Epithelial cell of proximal tubule (primary cell): ENCODE results near the gene TIMM9. TPM values are rescaled to one million over a fixed set of nuclear protein-coding genes. Genes with fewer than 3 reads are reported as not detected.

ENCODE experiments used
- DNase-seq: peaks from one replicate; pipeline ENCODE4 v3.0.0-alpha.2; 2011; ENCODE audit warnings: low read depth
- H3K4me3 ChIP-seq: 2 replicates; pipeline ENCODE4 v1.5.1; 2011; ENCODE audit warnings: low read depth, mild to moderate bottlenecking, low read length
- total RNA-seq: library from RNA; depleted of rRNA; stranded (reverse); fragments of >200 nt; gene quantifications from 2 replicates; pipeline ENCODE4 v1.2.3, GENCODE V29; 2015
- TF ChIP-seq, protein P1 (sequence below): conservative IDR thresholded peaks from 2 replicates; pipeline ENCODE4 v1.5.1; 2012; ENCODE audit warnings: low read depth, mild to moderate bottlenecking, low read length

TIMM9 gene, protein sequence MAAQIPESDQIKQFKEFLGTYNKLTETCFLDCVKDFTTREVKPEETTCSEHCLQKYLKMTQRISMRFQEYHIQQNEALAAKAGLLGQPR
- total RNA-seq = 61.6 and 69.5 TPM in 2 replicates

DNA sequence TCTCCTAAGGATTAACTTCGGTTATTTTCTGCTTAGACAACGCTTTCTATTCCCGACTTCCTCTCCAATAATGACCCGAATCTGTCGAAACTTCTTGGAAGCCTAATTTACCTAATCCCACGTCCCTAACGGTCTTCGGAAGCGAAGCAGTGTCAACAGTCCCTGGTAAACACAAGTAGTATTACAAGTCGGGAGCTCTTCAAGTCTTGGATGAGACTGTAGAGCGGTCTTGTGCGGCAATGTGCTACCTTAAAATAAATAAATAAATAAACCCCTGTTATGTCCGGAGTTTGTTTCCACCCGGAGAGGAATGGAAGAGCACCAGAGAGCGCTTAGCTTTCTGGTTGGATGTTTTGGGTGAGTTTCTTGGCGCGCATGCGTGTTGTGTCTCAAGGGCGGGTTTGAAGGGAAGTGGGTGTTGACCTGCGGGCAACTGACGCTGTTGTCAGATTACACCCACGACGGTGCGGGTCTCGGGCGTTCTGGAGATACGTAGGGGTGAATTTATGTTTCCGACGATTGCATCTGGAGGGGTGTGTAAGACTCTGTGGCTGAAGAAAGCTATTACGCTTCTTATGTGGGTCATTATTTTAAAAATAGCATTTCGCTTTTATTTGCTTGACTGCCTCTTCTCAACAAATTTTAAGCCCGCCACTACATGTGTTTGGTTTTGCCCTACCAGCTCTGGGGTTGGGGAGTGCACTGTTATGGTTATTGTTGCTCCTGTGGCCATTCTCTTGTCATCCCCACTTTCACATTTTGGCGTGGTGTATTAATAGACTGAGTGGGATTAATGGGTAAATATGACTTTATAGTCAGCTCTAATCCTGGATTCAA is at the start of gene TIMM9, which contains the start of gene KIAA0586:
Gene TIMM9 (minus strand): TSS at position 251 of the 837 bp plus-strand sequence. CDS start 15,586 bp downstream, outside the sequence.
Gene KIAA0586 (plus strand): TSS at position 439 of the 837 bp plus-strand sequence. CDS start 546 bp downstream, outside the sequence.
- DNase-seq = peak; percentile 94
- TF ChIP-seq, protein P1, sequence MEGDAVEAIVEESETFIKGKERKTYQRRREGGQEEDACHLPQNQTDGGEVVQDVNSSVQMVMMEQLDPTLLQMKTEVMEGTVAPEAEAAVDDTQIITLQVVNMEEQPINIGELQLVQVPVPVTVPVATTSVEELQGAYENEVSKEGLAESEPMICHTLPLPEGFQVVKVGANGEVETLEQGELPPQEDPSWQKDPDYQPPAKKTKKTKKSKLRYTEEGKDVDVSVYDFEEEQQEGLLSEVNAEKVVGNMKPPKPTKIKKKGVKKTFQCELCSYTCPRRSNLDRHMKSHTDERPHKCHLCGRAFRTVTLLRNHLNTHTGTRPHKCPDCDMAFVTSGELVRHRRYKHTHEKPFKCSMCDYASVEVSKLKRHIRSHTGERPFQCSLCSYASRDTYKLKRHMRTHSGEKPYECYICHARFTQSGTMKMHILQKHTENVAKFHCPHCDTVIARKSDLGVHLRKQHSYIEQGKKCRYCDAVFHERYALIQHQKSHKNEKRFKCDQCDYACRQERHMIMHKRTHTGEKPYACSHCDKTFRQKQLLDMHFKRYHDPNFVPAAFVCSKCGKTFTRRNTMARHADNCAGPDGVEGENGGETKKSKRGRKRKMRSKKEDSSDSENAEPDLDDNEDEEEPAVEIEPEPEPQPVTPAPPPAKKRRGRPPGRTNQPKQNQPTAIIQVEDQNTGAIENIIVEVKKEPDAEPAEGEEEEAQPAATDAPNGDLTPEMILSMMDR = no peak
- H3K4me3 ChIP-seq = peak within 1 kb of the TSS; percentile 92

- TF ChIP-seq, protein P1 = no peak
- no peak overlapping the region for H3K4me3 ChIP-seq
- no peak for DNase-seq
Measured at GRCh38 chr14:58476320-58476719, 49.0 kb upstream of the TIMM9 start.

DNA sequence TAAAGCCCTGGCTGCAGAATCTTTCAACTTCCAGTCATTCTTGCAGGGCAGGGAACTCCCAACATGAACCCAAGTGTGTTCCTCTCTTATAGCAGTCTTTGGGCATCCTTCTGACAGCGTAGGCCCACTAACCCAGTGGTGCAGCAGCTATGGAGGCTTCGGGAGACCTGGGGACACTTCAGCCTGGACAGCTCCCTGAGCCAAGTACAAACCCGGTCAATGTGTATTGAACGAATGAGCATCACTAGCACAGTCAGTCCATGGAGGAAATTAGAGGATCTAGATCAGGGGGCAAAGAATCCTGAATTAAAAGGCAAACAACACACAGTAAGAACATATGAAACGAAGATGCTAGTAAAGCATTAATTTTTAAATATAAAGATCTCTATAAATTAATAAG is 42.0 kb upstream of the TIMM9 start:
- DNase-seq = no peak
- TF ChIP-seq, protein P1 = no peak
- H3K4me3 ChIP-seq = no peak overlapping the region

GRCh38 chr14:58467575-58467974 is 40.2 kb upstream of the TIMM9 start:
- H3K4me3 ChIP-seq = no peak overlapping the region
- TF ChIP-seq, protein P1 = no peak
- DNase-seq = no peak

DNA sequence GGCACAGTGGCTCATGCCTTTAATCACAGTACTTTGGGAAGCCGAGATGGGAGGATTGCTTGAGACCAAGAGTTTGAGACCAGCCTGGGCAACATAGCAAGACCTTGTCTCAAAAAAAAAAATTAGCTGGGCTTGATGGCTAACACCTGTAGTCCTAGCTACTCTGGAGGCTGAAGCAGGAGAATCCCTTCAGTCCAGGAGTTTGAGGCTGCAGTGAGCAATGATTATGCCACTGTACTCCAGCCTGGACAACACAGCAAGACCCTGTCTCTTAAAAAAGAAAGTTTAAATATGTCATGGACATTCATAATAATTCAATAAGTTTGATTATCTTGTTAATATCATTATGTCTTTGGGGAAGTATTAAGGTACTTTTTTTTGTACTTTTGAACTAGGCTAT is 39.1 kb upstream of the TIMM9 start:
- TF ChIP-seq, protein P1 = no peak
- H3K4me3 ChIP-seq = no peak overlapping the region
- no peak for DNase-seq

DNA sequence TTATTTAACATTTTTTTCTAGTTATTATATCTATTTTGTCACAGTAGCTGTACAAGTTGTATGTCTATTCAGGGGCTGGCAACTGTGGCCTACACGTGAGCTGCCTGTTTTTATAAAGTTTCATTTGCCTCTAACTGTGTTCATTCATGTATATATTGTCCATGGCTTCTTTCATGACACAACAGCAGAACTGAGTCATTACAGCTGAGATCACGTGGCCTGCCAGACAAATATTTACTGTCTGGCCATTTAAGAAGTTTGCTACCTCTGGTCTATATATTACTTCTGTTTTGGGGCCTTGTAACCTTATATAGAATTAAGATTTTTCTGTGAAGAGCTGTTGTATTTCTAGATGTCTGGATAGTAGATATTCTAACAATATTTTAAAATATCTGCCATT is 38.1 kb upstream of the TIMM9 start:
- no peak for DNase-seq
- no peak overlapping the region for H3K4me3 ChIP-seq
- TF ChIP-seq, protein P1 = no peak
